ENCODE measurements around the gene LRCH2.
"Not testable (repeated sequence)": the region's sequence is repeated elsewhere in the genome, so short reads cannot be mapped to it uniquely, and the experiment has no call there.

The LRCH2 gene

DNA sequence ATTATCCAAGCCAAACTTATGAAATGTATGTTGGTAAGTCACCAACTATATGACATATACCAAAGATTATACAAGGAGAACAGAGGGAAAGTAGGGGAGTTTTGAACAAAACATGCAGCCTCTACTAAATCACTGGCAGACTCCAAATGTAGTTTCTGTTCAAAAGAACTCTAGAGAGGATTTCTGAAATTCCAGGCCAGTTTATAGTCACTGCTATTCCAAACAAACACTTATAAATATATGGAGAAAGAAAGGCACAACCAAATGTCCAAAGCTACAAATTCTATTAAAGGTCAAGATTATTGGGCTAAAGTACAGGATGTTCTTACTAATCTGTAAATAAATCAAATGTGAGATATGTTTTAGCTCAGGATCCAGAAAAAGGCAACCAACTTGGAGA lies 2.7 kb upstream of the LRCH2 start:
- H3K4me3 ChIP-seq (ENCODE audit: low read depth, low read length) = no peak overlapping the region
- TF ChIP-seq, protein P1, sequence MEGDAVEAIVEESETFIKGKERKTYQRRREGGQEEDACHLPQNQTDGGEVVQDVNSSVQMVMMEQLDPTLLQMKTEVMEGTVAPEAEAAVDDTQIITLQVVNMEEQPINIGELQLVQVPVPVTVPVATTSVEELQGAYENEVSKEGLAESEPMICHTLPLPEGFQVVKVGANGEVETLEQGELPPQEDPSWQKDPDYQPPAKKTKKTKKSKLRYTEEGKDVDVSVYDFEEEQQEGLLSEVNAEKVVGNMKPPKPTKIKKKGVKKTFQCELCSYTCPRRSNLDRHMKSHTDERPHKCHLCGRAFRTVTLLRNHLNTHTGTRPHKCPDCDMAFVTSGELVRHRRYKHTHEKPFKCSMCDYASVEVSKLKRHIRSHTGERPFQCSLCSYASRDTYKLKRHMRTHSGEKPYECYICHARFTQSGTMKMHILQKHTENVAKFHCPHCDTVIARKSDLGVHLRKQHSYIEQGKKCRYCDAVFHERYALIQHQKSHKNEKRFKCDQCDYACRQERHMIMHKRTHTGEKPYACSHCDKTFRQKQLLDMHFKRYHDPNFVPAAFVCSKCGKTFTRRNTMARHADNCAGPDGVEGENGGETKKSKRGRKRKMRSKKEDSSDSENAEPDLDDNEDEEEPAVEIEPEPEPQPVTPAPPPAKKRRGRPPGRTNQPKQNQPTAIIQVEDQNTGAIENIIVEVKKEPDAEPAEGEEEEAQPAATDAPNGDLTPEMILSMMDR (IDR thresholded peaks at IDR 0.05; ENCODE audit: insufficient read depth, low read length, missing control alignments) = no peak
- POLR2A ChIA-PET = no interaction called here
- no peak for DNase-seq (ENCODE audit: low read depth, low spot score)
- CTCF ChIA-PET = no interaction called here

DNA sequence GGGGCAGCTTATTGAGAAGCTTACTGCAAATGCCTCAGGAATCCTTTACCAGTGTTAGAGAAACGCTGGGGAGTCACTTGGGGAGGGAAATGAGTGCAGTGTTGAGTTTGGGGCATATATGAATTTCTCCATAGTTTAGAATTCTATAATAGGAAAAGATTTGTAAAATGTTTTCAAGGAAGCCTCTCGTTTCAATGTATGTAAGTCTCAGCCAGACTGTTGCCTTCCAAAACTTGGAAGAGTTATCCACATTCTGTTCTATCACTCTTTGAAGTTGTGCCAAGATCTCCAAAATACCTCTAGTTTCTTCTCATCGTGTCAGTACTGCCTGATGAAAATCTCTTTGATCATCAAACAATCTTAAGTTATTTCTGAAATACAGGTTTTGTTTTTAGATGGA lies 565 bp upstream of the LRCH2 start:
- CTCF ChIA-PET = no interaction called here
- DNase-seq (ENCODE audit: low read depth, low spot score) = no peak
- POLR2A ChIA-PET = no interaction called here
- TF ChIP-seq, protein P1 (IDR thresholded peaks at IDR 0.05; ENCODE audit: insufficient read depth, low read length, missing control alignments) = no peak
- H3K4me3 ChIP-seq (ENCODE audit: low read depth, low read length) = peak overlapping the region; percentile 67

DNA sequence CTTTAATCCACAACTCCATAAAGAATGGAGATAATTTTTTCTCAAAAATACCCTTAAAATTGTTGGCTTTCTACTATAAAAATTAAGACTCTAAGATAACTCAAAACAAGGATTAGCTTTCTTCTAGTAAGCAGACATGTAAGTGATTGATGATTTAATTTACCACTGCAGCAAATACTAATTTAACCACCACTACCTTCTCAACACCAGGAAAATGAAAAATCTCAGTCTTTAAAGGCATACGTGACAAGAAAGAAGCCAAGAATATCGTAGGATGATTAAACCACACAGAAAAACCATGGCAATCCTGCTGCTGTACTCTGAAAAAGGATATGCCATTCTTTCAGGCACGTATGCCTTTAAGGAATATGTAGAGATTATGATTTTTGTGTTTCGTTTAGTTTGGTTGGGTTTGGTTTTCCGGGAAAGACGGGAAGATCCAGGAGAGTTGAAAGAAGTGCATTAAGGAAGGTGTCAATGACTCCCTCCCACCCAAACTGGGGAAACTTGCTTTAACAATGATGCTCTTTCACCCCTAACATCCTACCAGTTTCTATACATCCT lies 881 bp downstream of the LRCH2 start:
- TF ChIP-seq, protein P1 (IDR thresholded peaks at IDR 0.05; ENCODE audit: insufficient read depth, low read length, missing control alignments) = no peak
- H3K4me3 ChIP-seq (ENCODE audit: low read depth, low read length) = peak overlapping the region; percentile 67
- POLR2A ChIA-PET = no interaction called here
- CTCF ChIA-PET = no interaction called here
- DNase-seq (ENCODE audit: low read depth, low spot score) = no peak

DNA sequence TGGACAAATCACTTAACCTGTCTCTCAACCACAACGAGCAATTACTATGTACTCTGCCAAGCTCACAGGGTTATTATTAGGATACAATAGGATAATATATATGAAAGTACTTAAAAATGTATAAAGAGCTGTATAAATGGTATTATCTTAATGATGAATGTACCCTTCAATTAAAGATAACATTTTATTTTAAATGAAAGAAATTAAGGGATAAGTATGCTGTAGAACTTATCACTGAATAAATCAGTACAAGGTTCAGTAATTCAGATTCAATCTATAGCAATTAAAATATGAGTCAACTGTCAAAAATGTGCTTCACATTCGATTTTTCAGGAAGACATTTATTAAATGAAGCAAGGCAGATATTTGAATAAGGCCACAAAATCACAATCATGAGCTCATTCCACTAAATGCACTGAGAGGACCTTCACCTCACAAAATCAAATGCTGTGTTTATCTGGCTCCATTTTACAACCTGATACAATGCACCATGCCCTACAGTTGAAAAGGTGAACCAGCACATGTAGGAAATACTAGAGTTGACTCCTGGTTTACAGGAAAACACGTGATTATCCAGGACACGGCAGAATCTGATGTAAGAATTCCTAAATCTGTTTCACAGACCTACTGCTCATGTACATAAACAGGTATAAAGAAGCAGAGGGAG lies 4.4 kb downstream of the LRCH2 start:
- ChIA-PET POLR2A (no interaction called here), CTCF (interaction anchor here (1.0 kb wide), 1 partner anchor 55 kb away, joined by 3 read pairs; no protein-coding TSS in a partner anchor)
- no peak overlapping the region for H3K4me3 ChIP-seq (ENCODE audit: low read depth, low read length)
- DNase-seq (ENCODE audit: low read depth, low spot score) = no peak
- TF ChIP-seq, protein P1 (IDR thresholded peaks at IDR 0.05; ENCODE audit: insufficient read depth, low read length, missing control alignments) = no peak

DNA sequence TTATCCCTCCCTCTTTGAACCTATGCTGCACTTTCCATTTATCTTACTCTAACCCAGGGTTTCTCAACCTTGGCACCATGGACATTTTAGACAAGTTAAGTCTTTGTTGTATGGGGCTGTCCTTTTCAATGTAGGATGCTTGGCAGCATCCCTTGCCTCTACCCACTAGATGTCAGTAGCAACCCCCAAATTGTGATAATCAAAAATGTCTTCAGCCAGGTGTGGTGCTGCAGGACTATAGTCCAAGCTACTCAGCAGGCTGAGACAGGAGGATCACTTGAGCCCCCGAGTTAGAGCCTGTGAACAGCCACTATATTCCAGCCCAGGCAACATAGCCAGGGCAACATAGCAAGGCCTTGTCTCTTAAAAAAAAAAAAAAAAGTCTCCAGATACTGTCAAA lies 7.0 kb downstream of the LRCH2 start:
- TF ChIP-seq, protein P1 (IDR thresholded peaks at IDR 0.05; ENCODE audit: insufficient read depth, low read length, missing control alignments) = peak; percentile 24
- CTCF ChIA-PET = no interaction called here
- POLR2A ChIA-PET = no interaction called here
- DNase-seq (ENCODE audit: low read depth, low spot score) = no peak
- H3K4me3 ChIP-seq (ENCODE audit: low read depth, low read length) = no peak overlapping the region

DNA sequence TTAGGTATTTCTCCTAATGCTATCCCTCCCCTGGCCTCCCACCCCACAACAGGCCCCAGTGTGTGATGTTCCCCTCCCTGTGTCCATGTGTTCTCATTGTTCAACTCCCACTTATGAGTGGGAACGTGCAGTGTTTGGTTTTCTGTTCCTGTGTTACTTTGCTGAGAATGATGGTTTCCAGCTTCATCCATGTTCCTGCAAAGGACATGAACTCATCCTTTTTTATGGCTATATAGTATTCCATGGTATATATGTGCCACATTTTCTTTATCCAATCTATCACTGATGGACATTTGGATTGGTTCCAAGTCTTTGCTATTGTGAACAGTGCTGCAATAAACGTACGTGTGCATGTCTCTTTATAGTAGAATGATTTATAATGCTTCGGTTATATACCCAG lies 16.6 kb downstream of the LRCH2 start:
- DNase-seq (ENCODE audit: low read depth, low spot score); H3K4me3 ChIP-seq (ENCODE audit: low read depth, low read length); CTCF ChIA-PET; POLR2A ChIA-PET: not testable (repeated sequence)

DNA sequence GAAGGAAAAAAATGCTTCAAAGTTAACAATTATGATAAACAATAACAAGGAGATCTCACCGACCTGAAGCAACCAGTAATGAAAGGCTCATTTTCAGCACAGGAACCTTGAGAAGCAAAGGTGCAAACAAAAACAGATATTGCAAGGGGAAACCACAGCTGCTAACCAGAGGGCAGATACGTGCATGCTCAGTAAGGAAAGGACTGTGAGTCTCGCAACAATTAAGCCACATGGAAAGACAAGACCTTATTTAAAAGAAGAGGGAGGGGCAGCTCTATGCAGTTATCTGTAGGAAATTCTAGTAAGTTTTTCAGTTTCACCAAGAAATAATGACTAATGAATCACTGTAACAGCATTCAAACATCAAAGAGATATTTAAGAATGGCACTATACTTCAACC lies 19.3 kb downstream of the LRCH2 start:
- no peak for DNase-seq (ENCODE audit: low read depth, low spot score)
- ChIA-PET POLR2A (no interaction called here), CTCF (no interaction called here)
- TF ChIP-seq, protein P1 (IDR thresholded peaks at IDR 0.05; ENCODE audit: insufficient read depth, low read length, missing control alignments) = no peak
- H3K4me3 ChIP-seq (ENCODE audit: low read depth, low read length) = no peak overlapping the region

All from AG04449 (cell line).